Femur (tissue), 1 donor: Measurements from ENCODE around the gene APBA2.
A peak's percentile ranks its signal among the peaks of the same experiment; 100 is the strongest.

Source experiments
- DNase-seq: peaks from one replicate; pipeline ENCODE4 v3.0.0-alpha.2; 2017

APBA2 gene

GRCh38 chr15:29128671-29129070 lies 242.9 kb downstream of the APBA2 start:
- DNase-seq: no peak

GRCh38 chr15:29129221-29129620 lies 243.4 kb downstream of the APBA2 start:
- no peak for DNase-seq

- DNase-seq: peak; percentile 9
Observed at GRCh38 chr15:29129926-29130325, 244.2 kb downstream of the APBA2 start.

- DNase-seq: peak; percentile 17
Observed at GRCh38 chr15:29130476-29130875, 244.7 kb downstream of the APBA2 start.

GRCh38 chr15:29130951-29131839 lies 245.4 kb downstream of the APBA2 start:
- peak; percentile 18 for DNase-seq

- peak; percentile 17 for DNase-seq
Observed at GRCh38 chr15:29131840-29132420, 246.2 kb downstream of the APBA2 start.

- DNase-seq: peak; percentile 10
Observed at GRCh38 chr15:29132735-29133181, 247.0 kb downstream of the APBA2 start.

GRCh38 chr15:29133321-29133720 lies 247.5 kb downstream of the APBA2 start:
- DNase-seq: peak; percentile 6

GRCh38 chr15:29133791-29134190 lies 248.0 kb downstream of the APBA2 start:
- peak; percentile 10 for DNase-seq

GRCh38 chr15:29134239-29134638 lies 248.5 kb downstream of the APBA2 start:
- peak; percentile 13 for DNase-seq

GRCh38 chr15:29134641-29135308 lies 249.0 kb downstream of the APBA2 start:
- peak; percentile 17 for DNase-seq

- peak; percentile 3 for DNase-seq
Observed at GRCh38 chr15:29135309-29135657, 249.5 kb downstream of the APBA2 start.

GRCh38 chr15:29135702-29136646 lies 250.2 kb downstream of the APBA2 start:
- peak; percentile 11 for DNase-seq

GRCh38 chr15:29138260-29138659 lies 252.5 kb downstream of the APBA2 start:
- DNase-seq: no peak

GRCh38 chr15:29139072-29139471 lies 253.3 kb downstream of the APBA2 start:
- DNase-seq: no peak

- DNase-seq: peak; percentile 69
Observed at GRCh38 chr15:29139540-29140459, 254.0 kb downstream of the APBA2 start.

GRCh38 chr15:29140475-29141307 lies 254.9 kb downstream of the APBA2 start:
- DNase-seq: no peak

GRCh38 chr15:29141308-29142128 lies 255.7 kb downstream of the APBA2 start:
- peak; percentile 73 for DNase-seq

GRCh38 chr15:29142129-29142747 lies 256.5 kb downstream of the APBA2 start:
- DNase-seq: no peak
